Common myeloid progenitor, CD34-positive (primary cell): Measurements from ENCODE around the gene ADGRB3.

ENCODE experiments used
- CTCF ChIA-PET: fragments of 350-600 bp; sonication (Branson Sonifier 250); formaldehyde crosslinking; loops from one replicate; lab custom pipeline; 2021; ENCODE audit warnings: antibody characterized with exemption; lab: Charles Lee
- POLR2A ChIA-PET: fragments of 350-600 bp; sonication (Branson Sonifier 250); formaldehyde crosslinking; loops from one replicate; lab custom pipeline; 2021; ENCODE audit warnings: antibody characterized with exemption; lab: Charles Lee
- DNase-seq, 3 donors: peaks; one replicate each; pipeline versions ENCODE4 v3.0.0 to v3.0.0-alpha.2; 2013
- H3K27ac ChIP-seq, 2 experiments: 1 replicate in 1 of 2; 2 replicates in 1 of 2; pipeline ENCODE4 v1.7.0; 2013; ENCODE audit warnings: inconsistent platforms in 2 of 2, low read length in 2 of 2, mild to moderate bottlenecking in 2 of 2, low read depth in 1 of 2, moderate library complexity in 1 of 2; ENCODE audit not compliant: severe bottlenecking in 2 of 2, insufficient read depth in 1 of 2, poor library complexity in 1 of 2
- H3K27me3 ChIP-seq, 5 experiments: replicated peaks in 2 of 5; 1 replicate in 3 of 5; 2 replicates in 2 of 5; pipeline versions ENCODE4 v1.6.1 to v1.7.0; 2013; ENCODE audit warnings: low read length in 4 of 5, mild to moderate bottlenecking in 2 of 5, moderate library complexity in 2 of 5, inconsistent platforms in 1 of 5; ENCODE audit not compliant: insufficient read depth in 5 of 5, control insufficient read depth in 4 of 5
- H3K36me3 ChIP-seq, 4 experiments: 1 replicate in 2 of 4; 2 replicates in 2 of 4; pipeline versions ENCODE4 v1.6.1 to v1.7.0; 2013; ENCODE audit warnings: low read length in 3 of 4, control low read depth in 1 of 4, mild to moderate bottlenecking in 1 of 4; ENCODE audit not compliant: control insufficient read depth in 4 of 4, insufficient read depth in 4 of 4
- H3K4me1 ChIP-seq, 4 experiments: 1 replicate in 3 of 4; 2 replicates in 1 of 4; pipeline versions ENCODE4 v1.6.1 to v1.7.1; 2013; ENCODE audit warnings: low read length in 3 of 4, mild to moderate bottlenecking in 3 of 4, control low read depth in 1 of 4, inconsistent platforms in 1 of 4, moderate library complexity in 1 of 4; ENCODE audit not compliant: control insufficient read depth in 4 of 4, insufficient read depth in 4 of 4; ENCODE audit errors: control extremely low read depth in 1 of 4
- H3K4me3 ChIP-seq, 7 experiments: 1 replicate in 4 of 7; 2 replicates in 3 of 7; pipeline versions ENCODE4 v1.5.1 to v1.7.0; 2013; ENCODE audit warnings: mild to moderate bottlenecking in 7 of 7, low read length in 6 of 7, moderate library complexity in 6 of 7, inconsistent platforms in 2 of 7, low read depth in 2 of 7, control low read depth in 1 of 7; ENCODE audit not compliant: insufficient read depth in 4 of 7, control insufficient read depth in 1 of 7; ENCODE audit errors: extremely low read depth in 1 of 7
- H3K9me3 ChIP-seq, 5 experiments: 1 replicate in 4 of 5; 2 replicates in 1 of 5; pipeline versions ENCODE4 v1.6.1 to v1.7.1; 2013; ENCODE audit warnings: low read length in 4 of 5, mild to moderate bottlenecking in 2 of 5, inconsistent platforms in 1 of 5, low read depth in 1 of 5, moderate library complexity in 1 of 5; ENCODE audit not compliant: control insufficient read depth in 4 of 5, insufficient read depth in 2 of 5; ENCODE audit errors: control extremely low read depth in 1 of 5
- WGBS: methylation state at CpG from one replicate; pipeline ENCODE4 v1.1.5; 2013; ENCODE audit not compliant: insufficient coverage; 5-methylcytosine and 5-hydroxymethylcytosine counted together

The ADGRB3 gene

DNA sequence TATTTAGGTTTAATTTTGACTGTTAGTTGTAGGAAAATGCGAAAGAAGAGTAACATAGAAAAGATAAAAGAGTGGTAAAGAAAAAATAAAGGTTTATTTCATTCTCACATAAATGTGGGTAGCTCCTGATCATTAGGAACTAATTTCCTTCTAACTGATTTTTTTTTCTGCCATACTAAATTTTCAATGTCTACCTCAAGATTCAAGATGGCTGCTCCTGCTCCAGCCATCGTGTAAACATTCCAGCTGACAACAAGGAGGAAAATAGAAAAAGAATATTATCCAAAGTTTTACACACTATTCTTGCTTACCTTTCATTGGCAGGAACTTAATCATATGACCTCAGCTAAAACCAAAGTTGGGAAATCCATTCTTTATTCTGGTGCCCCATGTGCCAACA, 673.5 kb downstream of the ADGRB3 start:
- H3K4me1 ChIP-seq: no peaks in the 10 kb centered on the region
- CTCF ChIA-PET: no interaction called here
- no CpG with 5 or more reads among the region's 2 CpGs for WGBS

DNA sequence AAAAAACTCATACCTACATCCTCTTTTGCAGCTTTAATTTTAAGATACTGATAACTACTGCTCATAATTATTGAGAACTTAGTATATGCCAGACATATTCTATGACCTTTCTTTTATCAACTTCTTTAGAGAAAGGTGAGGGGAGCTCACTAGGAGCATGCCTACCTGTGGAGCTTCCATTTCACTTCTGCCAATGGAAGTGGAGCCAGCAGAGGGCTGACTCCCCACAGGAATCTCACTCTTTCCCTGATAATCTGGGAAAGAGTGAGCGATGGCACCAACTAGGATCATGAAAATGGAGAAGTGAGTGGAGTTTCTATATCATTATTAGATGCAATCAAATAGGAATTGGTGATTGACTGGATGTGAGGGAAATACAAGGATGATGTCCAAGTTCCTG, 676.8 kb downstream of the ADGRB3 start:
- ChIA-PET CTCF (no interaction called here), POLR2A (no interaction called here)
- no CpG with 5 or more reads among the region's 1 CpG for WGBS

More for the DNA sequence above, 673.5 kb downstream of the ADGRB3 start:
- Histone ChIP-seq H3K36me3 (no peaks in the 10 kb centered on the region), H3K9me3 (peaks cover 0 to 1% (median 0%) of the 10 kb centered on the region in 5 experiments), H3K4me3 (no peak overlapping the region), H3K27ac (no peak overlapping the region), H3K27me3 (no peaks in the 10 kb centered on the region)
- no peak for DNase-seq
- POLR2A ChIA-PET: no interaction called here

DNA sequence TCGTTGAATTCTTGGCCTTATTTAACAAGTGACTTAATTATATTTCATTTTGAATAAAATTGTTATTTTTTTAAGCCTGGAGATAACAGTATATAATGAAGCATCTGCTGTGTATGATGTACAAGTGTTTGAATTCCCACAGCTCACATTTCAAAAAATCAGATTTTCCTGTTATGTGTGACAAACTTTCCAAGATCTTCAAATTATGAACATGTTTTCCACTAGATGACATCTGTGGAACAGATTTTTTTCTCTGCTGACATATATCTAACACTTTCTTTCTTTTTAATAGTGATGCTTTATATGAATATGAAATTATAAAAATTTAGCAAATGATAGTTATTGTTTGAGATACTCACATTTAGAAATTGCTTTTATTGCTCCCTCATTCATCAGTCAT, 678.9 kb downstream of the ADGRB3 start:
- CTCF ChIA-PET: no interaction called here
- H3K4me3 ChIP-seq: no peak overlapping the region
- H3K27me3 ChIP-seq: no peaks in the 10 kb centered on the region
- WGBS: no CpG with 5 or more reads among the region's 1 CpG
- H3K9me3 ChIP-seq: no peaks in the 10 kb centered on the region
- POLR2A ChIA-PET: no interaction called here
- H3K36me3 ChIP-seq: no peaks in the 10 kb centered on the region
- H3K4me1 ChIP-seq: no peaks in the 10 kb centered on the region
- DNase-seq: no peak
- H3K27ac ChIP-seq: no peak overlapping the region

More for the DNA sequence above, 676.8 kb downstream of the ADGRB3 start:
- H3K4me3 ChIP-seq: no peak overlapping the region
- no peak overlapping the region for H3K27ac ChIP-seq
- H3K27me3 ChIP-seq: no peaks in the 10 kb centered on the region
- DNase-seq: no peak
- peaks cover 0 to 1% (median 0%) of the 10 kb centered on the region in 5 experiments for H3K9me3 ChIP-seq
- H3K36me3 ChIP-seq: no peaks in the 10 kb centered on the region
- H3K4me1 ChIP-seq: no peaks in the 10 kb centered on the region

DNA sequence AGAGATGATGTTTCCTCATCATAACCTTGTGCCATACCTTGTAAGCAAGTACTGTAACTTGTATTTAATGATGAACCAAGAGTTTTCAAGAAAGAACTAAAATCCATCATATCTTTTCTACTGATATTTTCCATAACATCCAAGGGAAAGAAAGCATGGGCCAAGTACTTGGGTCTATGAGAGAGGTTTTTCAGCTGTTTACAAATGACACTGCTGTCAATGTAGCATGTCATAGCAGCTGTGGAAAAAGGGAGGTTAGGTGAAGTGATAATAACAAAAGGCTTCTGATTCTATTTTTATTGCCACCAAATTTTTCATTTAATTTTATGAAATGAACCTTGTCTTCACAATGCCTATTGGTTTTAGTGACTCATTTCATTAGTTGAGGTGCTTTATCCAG, 679.4 kb downstream of the ADGRB3 start:
- no peaks in the 10 kb centered on the region for H3K4me1 ChIP-seq
- ChIA-PET CTCF (no interaction called here), POLR2A (no interaction called here)
- DNase-seq: no peak
- H3K27me3 ChIP-seq: no peaks in the 10 kb centered on the region
- H3K27ac ChIP-seq: no peak overlapping the region
- H3K4me3 ChIP-seq: no peak overlapping the region
- no peaks in the 10 kb centered on the region for H3K9me3 ChIP-seq
- H3K36me3 ChIP-seq: no peaks in the 10 kb centered on the region

DNA sequence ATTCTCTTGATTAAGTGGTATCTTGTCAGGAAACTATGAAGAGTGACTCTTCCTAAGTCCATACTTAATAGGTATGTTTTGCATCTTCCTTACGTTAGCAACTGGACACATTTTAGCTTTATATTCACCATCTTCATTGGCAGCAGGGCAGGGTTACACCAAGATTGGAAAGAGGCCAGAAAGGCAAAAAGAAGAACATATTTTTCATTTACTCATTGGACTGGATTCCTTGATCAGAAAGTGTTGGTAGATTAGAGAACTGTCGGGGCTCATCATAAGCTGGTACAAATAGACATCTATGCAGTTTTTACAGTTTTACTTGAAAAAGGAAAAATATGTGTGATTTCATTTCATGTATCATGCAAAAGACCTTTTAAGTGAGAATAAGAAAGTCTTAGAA, 696.8 kb downstream of the ADGRB3 start:
- H3K36me3 ChIP-seq: no peaks in the 10 kb centered on the region
- no peaks in the 10 kb centered on the region for H3K9me3 ChIP-seq
- no peak overlapping the region for H3K27ac ChIP-seq
- DNase-seq: no peak
- no peaks in the 10 kb centered on the region for H3K4me1 ChIP-seq
- WGBS: 100% methylated on average over 2 of the region's 2 CpGs
- no peaks in the 10 kb centered on the region for H3K27me3 ChIP-seq
- ChIA-PET POLR2A (interaction anchor here (0.6 kb wide), 1 partner anchor 1141 kb away, joined by 3 read pairs; no protein-coding TSS in a partner anchor), CTCF (no interaction called here)
- no peak overlapping the region for H3K4me3 ChIP-seq

DNA sequence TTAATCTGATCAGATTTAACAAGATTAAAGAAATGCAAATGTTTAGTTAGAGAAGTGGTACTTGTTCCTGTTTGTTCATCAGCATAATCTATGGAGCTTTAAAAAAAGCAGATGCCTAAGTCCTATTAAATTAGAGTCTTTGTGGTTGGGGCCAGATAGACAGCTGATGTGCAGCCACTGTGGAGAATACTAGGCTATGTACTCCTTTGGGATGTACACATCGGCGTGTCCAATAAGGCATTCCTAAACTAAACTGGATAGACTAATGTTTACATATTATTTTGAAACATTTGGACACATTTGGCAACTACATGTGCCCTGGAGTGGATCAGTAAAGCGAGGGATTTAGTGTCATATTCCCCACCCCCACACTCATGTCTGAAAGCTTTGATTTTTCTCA, 702.2 kb downstream of the ADGRB3 start:
- POLR2A ChIA-PET: no interaction called here

DNA sequence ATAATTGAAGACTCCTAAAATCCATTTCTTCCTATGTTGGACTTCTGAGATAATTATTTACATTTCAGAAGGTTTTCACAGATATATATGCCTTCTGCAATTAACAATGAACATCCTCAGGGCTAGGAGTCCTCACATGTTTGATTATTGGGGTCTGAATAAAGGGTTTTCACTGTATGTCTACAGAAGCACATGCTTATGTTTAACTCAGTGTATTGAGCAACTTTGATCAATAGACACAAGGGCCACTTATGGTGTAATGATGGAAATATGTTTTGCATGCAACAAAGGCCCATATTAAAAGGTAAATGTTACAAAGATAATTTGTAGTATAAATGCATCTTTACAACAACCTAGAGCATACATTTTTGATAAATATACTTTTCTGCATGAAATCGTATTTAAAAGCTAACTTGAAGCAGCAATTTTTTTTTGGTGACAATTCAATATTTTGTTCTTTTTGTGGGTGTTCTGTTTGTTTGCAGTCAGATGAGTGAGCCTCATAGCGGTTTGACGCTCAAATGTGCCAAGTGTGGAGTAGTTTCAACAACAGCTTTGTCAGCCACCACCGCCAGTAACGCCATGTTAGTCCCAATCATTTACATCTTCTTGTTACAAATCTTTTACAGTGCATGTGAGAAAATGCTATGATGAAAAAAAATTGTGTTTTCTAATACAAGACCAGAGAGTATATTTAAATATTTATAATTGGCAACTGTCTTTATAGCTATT, 703.5 kb downstream of the ADGRB3 start:
- H3K4me1 ChIP-seq: no peaks in the 10 kb centered on the region
- CTCF ChIA-PET: no interaction called here
- no peak overlapping the region for H3K4me3 ChIP-seq
- no peak overlapping the region for H3K27ac ChIP-seq
- no peaks in the 10 kb centered on the region for H3K36me3 ChIP-seq
- POLR2A ChIA-PET: no interaction called here
- H3K9me3 ChIP-seq: no peaks in the 10 kb centered on the region
- no CpG with 5 or more reads among the region's 5 CpGs for WGBS
- no peak for DNase-seq
- H3K27me3 ChIP-seq: no peaks in the 10 kb centered on the region

More for the DNA sequence above, 702.2 kb downstream of the ADGRB3 start:
- H3K4me3 ChIP-seq: no peak overlapping the region
- no peaks in the 10 kb centered on the region for H3K36me3 ChIP-seq
- DNase-seq: no peak
- 100% methylated on average over 1 of the region's 3 CpGs for WGBS
- no peaks in the 10 kb centered on the region for H3K4me1 ChIP-seq
- H3K27ac ChIP-seq: no peak overlapping the region
- no peaks in the 10 kb centered on the region for H3K9me3 ChIP-seq
- no peaks in the 10 kb centered on the region for H3K27me3 ChIP-seq
- CTCF ChIA-PET: interaction anchor here (1.0 kb wide), 1 partner anchor 9 kb away, joined by 3 read pairs; no protein-coding TSS in a partner anchor
